Fibroblast of lung (primary cell): ENCODE results near the gene ALKBH3. TPM values are rescaled to one million over a fixed set of nuclear protein-coding genes. Genes with fewer than 3 reads are reported as not detected.

Source experiments
- DNase-seq, 2 donors: peaks; one replicate each; pipeline versions ENCODE4 v3.0.0 to v3.0.0-alpha.2; 2010; ENCODE audit warnings: low read depth in 2 of 2
- H2AFZ ChIP-seq: 2 replicates; pipeline ENCODE4 v1.5.1; 2012; ENCODE audit warnings: low read length, control low read depth, inconsistent platforms
- H3K27ac ChIP-seq: 2 replicates; pipeline ENCODE4 v1.5.1; 2011; ENCODE audit warnings: low read length, control low read depth; ENCODE audit not compliant: insufficient read depth
- H3K27me3 ChIP-seq: 2 replicates; pipeline ENCODE4 v1.5.1; 2011; ENCODE audit warnings: mild to moderate bottlenecking, low read length; ENCODE audit not compliant: control insufficient read depth, insufficient read depth
- H3K36me3 ChIP-seq: 2 replicates; pipeline ENCODE4 v1.5.1; 2011; ENCODE audit warnings: low read length; ENCODE audit not compliant: control insufficient read depth, insufficient read depth
- H3K4me1 ChIP-seq: 2 replicates; pipeline ENCODE4 v1.5.1; 2011; ENCODE audit warnings: low read length; ENCODE audit not compliant: control insufficient read depth, insufficient read depth; ENCODE audit errors: extremely low read depth
- H3K4me2 ChIP-seq: 2 replicates; pipeline ENCODE4 v1.5.1; 2011; ENCODE audit warnings: low read length, control low read depth; ENCODE audit not compliant: insufficient read depth; ENCODE audit errors: extremely low read depth
- H3K4me3 ChIP-seq, 4 experiments: fragments of 200-600 bp in 1 of 4; sonication (generic) in 1 of 4; replicated peaks in 1 of 4; 2 replicates each; pipeline ENCODE4 v1.5.1; 2011 to 2016; ENCODE audit warnings: low read length in 4 of 4, low read depth in 3 of 4, mild to moderate bottlenecking in 3 of 4, control low read depth in 2 of 4, inconsistent platforms in 1 of 4, mixed read lengths in 1 of 4; ENCODE audit not compliant: insufficient read depth in 1 of 4; ENCODE audit errors: control extremely low read depth in 1 of 4
- H3K79me2 ChIP-seq: 2 replicates; pipeline ENCODE4 v1.5.1; 2012; ENCODE audit warnings: mild to moderate bottlenecking, low read length, inconsistent platforms; ENCODE audit not compliant: control insufficient read depth, insufficient read depth
- H3K9ac ChIP-seq: 2 replicates; pipeline ENCODE4 v1.5.1; 2011; ENCODE audit warnings: mild to moderate bottlenecking, low read length, control low read depth; ENCODE audit not compliant: insufficient read depth
- H3K9me3 ChIP-seq: 2 replicates; pipeline ENCODE4 v1.5.1; 2012; ENCODE audit warnings: low read depth, low read length; ENCODE audit not compliant: control insufficient read depth, insufficient read depth
- H4K20me1 ChIP-seq: 2 replicates; pipeline ENCODE4 v1.5.1; 2011; ENCODE audit warnings: low read length; ENCODE audit not compliant: control insufficient read depth, insufficient read depth; ENCODE audit errors: extremely low read depth
- EZH2 ChIP-seq: IDR thresholded peaks from 2 replicates; pipeline ENCODE4 v1.5.1; 2012; ENCODE audit warnings: low read length, control low read depth, mild to moderate bottlenecking; ENCODE audit errors: missing control alignments
- polyA plus RNA-seq, 2 donors: library from polyadenylated mRNA; depleted of rRNA in 1 of 2; stranded (reverse) in 1 of 2; unstranded in 1 of 2; fragments of >200 nt; gene quantifications; 2 replicates each; pipeline ENCODE4 v1.2.1, GENCODE V29; 2011 to 2012; ENCODE audit warnings: missing spikeins in 1 of 2
- total RNA-seq: library from RNA; depleted of rRNA; stranded (reverse); fragments of >200 nt; gene quantifications from 2 replicates; pipeline ENCODE4 v1.2.1, GENCODE V29; 2014
- TF ChIP-seq, protein P1 (sequence below), 2 donors: IDR thresholded peaks in 1 of 2; conservative IDR thresholded peaks in 1 of 2; 1 replicate in 1 of 2; 2 replicates in 1 of 2; pipeline ENCODE4 v1.5.1; 2011 to 2012; ENCODE audit warnings: low read length in 2 of 2, control low read depth in 1 of 2, inconsistent platforms in 1 of 2, low read depth in 1 of 2, mild to moderate bottlenecking in 1 of 2

Gene ALKBH3
- total and polyA plus RNA-seq, 2 donors (not counting 1 experiment from before 2014, with no cell fraction given) = 39.0 to 56.1 TPM

DNA sequence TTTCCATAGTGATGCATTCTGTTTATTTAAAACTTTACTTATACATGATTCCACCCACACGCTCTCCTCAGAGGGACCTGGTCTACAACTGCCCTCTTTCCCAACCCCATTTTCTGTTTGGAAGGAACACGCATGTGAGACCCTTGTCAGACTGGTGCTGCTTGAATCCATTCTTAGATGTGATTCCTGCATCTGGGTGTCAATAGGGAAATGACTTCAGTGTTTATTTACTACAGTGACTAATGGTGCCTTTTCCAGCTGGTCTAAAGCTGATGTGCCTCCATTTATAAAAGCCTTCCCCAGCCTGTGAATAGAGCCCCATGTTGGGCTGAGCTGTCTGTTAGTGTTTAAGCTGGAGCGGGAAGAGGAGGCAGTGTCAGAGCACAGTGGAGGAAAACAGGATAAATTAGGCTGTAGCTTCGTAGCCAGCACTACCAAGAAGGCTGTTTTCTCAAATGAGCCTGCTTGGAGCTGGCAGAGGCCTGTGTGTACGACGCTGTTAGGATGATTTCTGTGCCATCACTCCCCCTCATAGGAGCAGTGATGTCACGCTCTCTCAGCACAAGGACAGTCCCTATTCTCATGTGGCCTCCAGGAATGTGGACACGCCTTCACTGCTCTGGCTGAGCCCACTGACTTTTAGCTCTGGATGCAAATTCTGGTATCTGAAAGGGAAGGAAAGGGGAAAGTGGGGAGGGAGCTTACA lies 42.9 kb downstream of the ALKBH3 start:
- Histone ChIP-seq H3K4me2 (peak overlapping the region; percentile 41), H2AFZ (no peak overlapping the region), H3K79me2 (no peaks in the 10 kb centered on the region), H3K27me3 (no peaks in the 10 kb centered on the region), H3K27ac (peak overlapping the region; percentile 83), H3K4me1 (peaks cover 34% of the 10 kb centered on the region), H3K9me3 (no peaks in the 10 kb centered on the region), H3K4me3 (no peak overlapping the region), H3K9ac (peak overlapping the region; percentile 41), H4K20me1 (no peaks in the 10 kb centered on the region), H3K36me3 (peaks cover 9% of the 10 kb centered on the region)
- DNase-seq = peak; percentile 68 to 95
- TF ChIP-seq EZH2 = no peak
- TF ChIP-seq, protein P1, sequence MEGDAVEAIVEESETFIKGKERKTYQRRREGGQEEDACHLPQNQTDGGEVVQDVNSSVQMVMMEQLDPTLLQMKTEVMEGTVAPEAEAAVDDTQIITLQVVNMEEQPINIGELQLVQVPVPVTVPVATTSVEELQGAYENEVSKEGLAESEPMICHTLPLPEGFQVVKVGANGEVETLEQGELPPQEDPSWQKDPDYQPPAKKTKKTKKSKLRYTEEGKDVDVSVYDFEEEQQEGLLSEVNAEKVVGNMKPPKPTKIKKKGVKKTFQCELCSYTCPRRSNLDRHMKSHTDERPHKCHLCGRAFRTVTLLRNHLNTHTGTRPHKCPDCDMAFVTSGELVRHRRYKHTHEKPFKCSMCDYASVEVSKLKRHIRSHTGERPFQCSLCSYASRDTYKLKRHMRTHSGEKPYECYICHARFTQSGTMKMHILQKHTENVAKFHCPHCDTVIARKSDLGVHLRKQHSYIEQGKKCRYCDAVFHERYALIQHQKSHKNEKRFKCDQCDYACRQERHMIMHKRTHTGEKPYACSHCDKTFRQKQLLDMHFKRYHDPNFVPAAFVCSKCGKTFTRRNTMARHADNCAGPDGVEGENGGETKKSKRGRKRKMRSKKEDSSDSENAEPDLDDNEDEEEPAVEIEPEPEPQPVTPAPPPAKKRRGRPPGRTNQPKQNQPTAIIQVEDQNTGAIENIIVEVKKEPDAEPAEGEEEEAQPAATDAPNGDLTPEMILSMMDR (conservative IDR thresholded peaks at IDR 0.05 in 1 of 2, IDR thresholded peaks at IDR 0.05 in 1 of 2; ENCODE audit: low read depth in 1 of 2, low read length in 2 of 2) = no peak

DNA sequence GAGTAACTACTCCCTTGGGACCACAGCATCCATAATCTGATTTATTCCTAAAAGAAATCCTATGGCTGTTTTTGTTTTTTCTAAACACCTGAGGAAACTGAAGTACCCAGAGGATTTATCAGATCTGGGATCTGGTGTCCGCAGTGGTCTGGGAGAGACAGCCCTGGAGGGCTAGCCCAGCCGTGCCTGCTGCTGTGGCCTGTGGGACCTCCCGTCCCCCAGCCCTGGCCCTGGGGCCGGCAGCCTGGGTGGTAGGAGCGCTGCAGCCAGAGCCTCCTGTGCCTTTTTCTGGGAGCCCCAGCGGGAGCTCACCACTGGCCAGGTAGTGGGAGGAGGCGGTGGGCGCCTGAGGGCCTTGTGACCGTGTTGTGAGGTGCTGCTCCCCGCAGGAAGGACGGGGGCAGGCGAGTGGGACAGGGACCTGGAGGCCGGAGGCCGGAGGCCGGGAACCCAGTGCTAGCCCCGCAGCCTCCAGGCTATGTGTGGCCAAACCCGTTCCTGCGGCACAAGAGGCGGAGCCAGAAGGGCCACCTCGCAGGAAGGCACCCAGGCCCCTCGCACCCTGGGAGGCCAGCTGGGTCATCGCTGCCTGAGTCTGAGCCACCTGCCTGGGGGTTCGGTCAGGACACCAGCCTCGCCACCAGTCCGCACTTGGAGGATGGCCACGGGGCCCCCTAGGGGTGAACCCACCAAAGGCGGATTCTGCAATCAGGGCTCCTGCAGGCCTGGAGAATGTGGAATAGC lies 43.7 kb downstream of the ALKBH3 start:
- H3K27ac ChIP-seq = peak overlapping the region; percentile 83
- no peak overlapping the region for H2AFZ ChIP-seq
- no peak overlapping the region for H3K4me3 ChIP-seq
- H3K9ac ChIP-seq = peak overlapping the region; percentile 41
- peak overlapping the region; percentile 41 for H3K4me2 ChIP-seq
- H4K20me1 ChIP-seq = no peaks in the 10 kb centered on the region
- H3K4me1 ChIP-seq = peaks cover 34% of the 10 kb centered on the region
- no peaks in the 10 kb centered on the region for H3K9me3 ChIP-seq
- no peaks in the 10 kb centered on the region for H3K27me3 ChIP-seq
- H3K79me2 ChIP-seq = no peaks in the 10 kb centered on the region
- no peak for TF ChIP-seq EZH2
- TF ChIP-seq, protein P1 (conservative IDR thresholded peaks at IDR 0.05 in 1 of 2, IDR thresholded peaks at IDR 0.05 in 1 of 2; ENCODE audit: low read depth in 1 of 2, low read length in 2 of 2) = peak in 1 of 2 donors; percentile 15
- DNase-seq = no peak
- peaks cover 4% of the 10 kb centered on the region for H3K36me3 ChIP-seq

DNA sequence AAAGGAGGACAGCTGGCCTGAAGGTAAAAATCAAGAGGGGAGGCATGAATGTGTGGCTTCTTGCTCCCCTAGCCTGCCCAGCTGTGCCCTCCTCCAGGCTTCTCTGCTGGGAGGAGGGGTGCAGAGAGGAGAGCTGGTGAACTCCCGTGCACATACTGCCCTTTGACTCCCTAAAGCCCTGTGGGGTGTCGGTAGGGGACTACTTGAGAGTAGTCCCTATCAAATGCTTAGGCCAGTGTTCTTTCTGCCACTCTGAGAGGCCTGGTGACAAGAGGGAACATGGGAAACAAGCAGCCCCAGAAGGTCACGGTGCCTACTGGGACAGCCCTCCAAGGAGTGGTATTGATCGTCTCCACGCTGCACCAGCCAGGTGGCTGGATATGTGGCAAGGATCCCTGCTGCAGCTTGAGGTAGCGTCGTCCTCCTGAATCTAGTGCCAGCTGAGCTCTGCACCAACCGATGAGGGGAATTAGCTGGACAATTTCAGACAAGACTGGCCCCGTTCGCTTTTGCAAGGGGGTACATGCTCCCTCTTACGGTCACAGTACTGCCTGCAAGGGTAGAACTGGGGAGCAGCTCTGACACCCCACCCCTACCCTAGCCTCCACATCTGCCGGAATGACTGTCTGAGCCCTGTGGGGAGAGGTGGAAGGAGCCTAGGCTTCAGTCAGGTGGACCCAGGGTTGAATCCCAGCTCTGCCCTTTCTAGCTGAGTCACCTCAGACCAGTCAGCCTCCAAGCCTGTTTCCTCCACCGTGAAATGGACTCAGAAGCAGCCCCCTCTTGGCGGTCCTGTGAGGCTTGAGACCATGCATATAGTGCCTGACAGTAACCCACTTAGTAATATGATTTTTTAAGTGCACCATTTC lies 44.7 kb downstream of the ALKBH3 start:
- H3K27me3 ChIP-seq = no peaks in the 10 kb centered on the region
- H3K9ac ChIP-seq = no peak overlapping the region
- H3K4me1 ChIP-seq = peaks cover 29% of the 10 kb centered on the region
- no peak overlapping the region for H3K27ac ChIP-seq
- no peaks in the 10 kb centered on the region for H3K36me3 ChIP-seq
- H2AFZ ChIP-seq = no peak overlapping the region
- no peaks in the 10 kb centered on the region for H3K9me3 ChIP-seq
- H3K4me3 ChIP-seq = no peak overlapping the region
- TF ChIP-seq, protein P1 (conservative IDR thresholded peaks at IDR 0.05 in 1 of 2, IDR thresholded peaks at IDR 0.05 in 1 of 2; ENCODE audit: low read depth in 1 of 2, low read length in 2 of 2) = no peak
- no peak for TF ChIP-seq EZH2
- H3K79me2 ChIP-seq = no peaks in the 10 kb centered on the region
- no peak overlapping the region for H3K4me2 ChIP-seq
- peak in 1 of 2 donors; percentile 6 for DNase-seq
- H4K20me1 ChIP-seq = no peaks in the 10 kb centered on the region
